H1 (cell line): Measurements from ENCODE around the gene ABCA1. TPM values are rescaled to one million over a fixed set of nuclear protein-coding genes. Genes with fewer than 3 reads are reported as not detected.

Experiments
- ATF2 ChIP-seq: IDR thresholded peaks from 2 replicates; pipeline ENCODE4 v1.6.1; 2012; ENCODE audit warnings: low read length, inconsistent platforms
- BACH1 ChIP-seq: IDR thresholded peaks from 2 replicates; pipeline ENCODE4 v1.6.1; 2012; ENCODE audit warnings: low read length, improper control_type of control experiment
- CHD1 ChIP-seq: IDR thresholded peaks from 2 replicates; pipeline ENCODE4 v1.6.1; 2012; ENCODE audit warnings: low read depth, low read length, improper control_type of control experiment
- EGR1 ChIP-seq: IDR thresholded peaks from 2 replicates; pipeline ENCODE4 v1.6.1; 2011; ENCODE audit warnings: low read depth, low read length, borderline replicate concordance
- JUN ChIP-seq: IDR thresholded peaks from 2 replicates; pipeline ENCODE4 v1.6.1; 2011; ENCODE audit warnings: low read depth, mild to moderate bottlenecking, improper control_type of control experiment, low read length
- RXRA ChIP-seq: IDR thresholded peaks from 2 replicates; pipeline ENCODE4 v1.6.1; 2011; ENCODE audit warnings: low read depth, mild to moderate bottlenecking, low read length, moderate library complexity; ENCODE audit not compliant: insufficient read depth
- SP4 ChIP-seq: IDR thresholded peaks from 2 replicates; pipeline ENCODE4 v1.6.1; 2012; ENCODE audit warnings: low read length, inconsistent platforms
- SUZ12 ChIP-seq: fragments of 200-600 bp; sonication (generic); IDR thresholded peaks from 2 replicates; pipeline ENCODE4 v1.6.1; 2012; ENCODE audit warnings: mild to moderate bottlenecking, inconsistent platforms, low read length, moderate library complexity, mixed read lengths
- TAF1 ChIP-seq: IDR thresholded peaks from 2 replicates; pipeline ENCODE4 v1.6.1; 2011; ENCODE audit warnings: mild to moderate bottlenecking, low read depth, low read length
- TCF12 ChIP-seq: IDR thresholded peaks from 2 replicates; pipeline ENCODE4 v1.6.1; 2011; ENCODE audit warnings: low read depth, mild to moderate bottlenecking, low read length
- polyA plus RNA-seq, 7 experiments: library from polyadenylated mRNA; depleted of rRNA in 3 of 7; stranded (reverse) in 5 of 7; unstranded in 2 of 7; fragments of >200 nt in 5 of 7; fragments of 200-250 nt in 2 of 7; gene quantifications; 1 replicate in 5 of 7; 2 replicates in 1 of 7; 4 replicates in 1 of 7; pipeline versions ENCODE4 v1.2.1 to v1.2.3, GENCODE V29; 2011 to 2013; ENCODE audit warnings: missing spikeins in 2 of 7, mixed read lengths in 2 of 7
- total RNA-seq: library from RNA; stranded (reverse); fragmentation: NEBNext Ultra II Directional; extraction: Animal tissue kit (Norgen Biotek cat#: 25700); gene quantifications from 2 replicates; pipeline ENCODE4 v1.2.1, GENCODE V29; 2021
- TF ChIP-seq, protein P1 (sequence below): fragments of 300-600 bp; sonication (generic); IDR thresholded peaks from 2 replicates; pipeline ENCODE4 v1.7.1; 2012; ENCODE audit warnings: low read length, moderate library complexity, mild to moderate bottlenecking, inconsistent platforms; ENCODE audit not compliant: insufficient replicate concordance

Gene ABCA1
- total and polyA plus RNA-seq, 2 of the 8 experiments (the other 6 are each of a cell fraction or from before 2014, with no cell fraction given) = 6.9 to 7.8 TPM

GRCh38 chr9:104746798-104747197 is 181.2 kb downstream of the ABCA1 start (continued):
- TF ChIP-seq, protein P1, sequence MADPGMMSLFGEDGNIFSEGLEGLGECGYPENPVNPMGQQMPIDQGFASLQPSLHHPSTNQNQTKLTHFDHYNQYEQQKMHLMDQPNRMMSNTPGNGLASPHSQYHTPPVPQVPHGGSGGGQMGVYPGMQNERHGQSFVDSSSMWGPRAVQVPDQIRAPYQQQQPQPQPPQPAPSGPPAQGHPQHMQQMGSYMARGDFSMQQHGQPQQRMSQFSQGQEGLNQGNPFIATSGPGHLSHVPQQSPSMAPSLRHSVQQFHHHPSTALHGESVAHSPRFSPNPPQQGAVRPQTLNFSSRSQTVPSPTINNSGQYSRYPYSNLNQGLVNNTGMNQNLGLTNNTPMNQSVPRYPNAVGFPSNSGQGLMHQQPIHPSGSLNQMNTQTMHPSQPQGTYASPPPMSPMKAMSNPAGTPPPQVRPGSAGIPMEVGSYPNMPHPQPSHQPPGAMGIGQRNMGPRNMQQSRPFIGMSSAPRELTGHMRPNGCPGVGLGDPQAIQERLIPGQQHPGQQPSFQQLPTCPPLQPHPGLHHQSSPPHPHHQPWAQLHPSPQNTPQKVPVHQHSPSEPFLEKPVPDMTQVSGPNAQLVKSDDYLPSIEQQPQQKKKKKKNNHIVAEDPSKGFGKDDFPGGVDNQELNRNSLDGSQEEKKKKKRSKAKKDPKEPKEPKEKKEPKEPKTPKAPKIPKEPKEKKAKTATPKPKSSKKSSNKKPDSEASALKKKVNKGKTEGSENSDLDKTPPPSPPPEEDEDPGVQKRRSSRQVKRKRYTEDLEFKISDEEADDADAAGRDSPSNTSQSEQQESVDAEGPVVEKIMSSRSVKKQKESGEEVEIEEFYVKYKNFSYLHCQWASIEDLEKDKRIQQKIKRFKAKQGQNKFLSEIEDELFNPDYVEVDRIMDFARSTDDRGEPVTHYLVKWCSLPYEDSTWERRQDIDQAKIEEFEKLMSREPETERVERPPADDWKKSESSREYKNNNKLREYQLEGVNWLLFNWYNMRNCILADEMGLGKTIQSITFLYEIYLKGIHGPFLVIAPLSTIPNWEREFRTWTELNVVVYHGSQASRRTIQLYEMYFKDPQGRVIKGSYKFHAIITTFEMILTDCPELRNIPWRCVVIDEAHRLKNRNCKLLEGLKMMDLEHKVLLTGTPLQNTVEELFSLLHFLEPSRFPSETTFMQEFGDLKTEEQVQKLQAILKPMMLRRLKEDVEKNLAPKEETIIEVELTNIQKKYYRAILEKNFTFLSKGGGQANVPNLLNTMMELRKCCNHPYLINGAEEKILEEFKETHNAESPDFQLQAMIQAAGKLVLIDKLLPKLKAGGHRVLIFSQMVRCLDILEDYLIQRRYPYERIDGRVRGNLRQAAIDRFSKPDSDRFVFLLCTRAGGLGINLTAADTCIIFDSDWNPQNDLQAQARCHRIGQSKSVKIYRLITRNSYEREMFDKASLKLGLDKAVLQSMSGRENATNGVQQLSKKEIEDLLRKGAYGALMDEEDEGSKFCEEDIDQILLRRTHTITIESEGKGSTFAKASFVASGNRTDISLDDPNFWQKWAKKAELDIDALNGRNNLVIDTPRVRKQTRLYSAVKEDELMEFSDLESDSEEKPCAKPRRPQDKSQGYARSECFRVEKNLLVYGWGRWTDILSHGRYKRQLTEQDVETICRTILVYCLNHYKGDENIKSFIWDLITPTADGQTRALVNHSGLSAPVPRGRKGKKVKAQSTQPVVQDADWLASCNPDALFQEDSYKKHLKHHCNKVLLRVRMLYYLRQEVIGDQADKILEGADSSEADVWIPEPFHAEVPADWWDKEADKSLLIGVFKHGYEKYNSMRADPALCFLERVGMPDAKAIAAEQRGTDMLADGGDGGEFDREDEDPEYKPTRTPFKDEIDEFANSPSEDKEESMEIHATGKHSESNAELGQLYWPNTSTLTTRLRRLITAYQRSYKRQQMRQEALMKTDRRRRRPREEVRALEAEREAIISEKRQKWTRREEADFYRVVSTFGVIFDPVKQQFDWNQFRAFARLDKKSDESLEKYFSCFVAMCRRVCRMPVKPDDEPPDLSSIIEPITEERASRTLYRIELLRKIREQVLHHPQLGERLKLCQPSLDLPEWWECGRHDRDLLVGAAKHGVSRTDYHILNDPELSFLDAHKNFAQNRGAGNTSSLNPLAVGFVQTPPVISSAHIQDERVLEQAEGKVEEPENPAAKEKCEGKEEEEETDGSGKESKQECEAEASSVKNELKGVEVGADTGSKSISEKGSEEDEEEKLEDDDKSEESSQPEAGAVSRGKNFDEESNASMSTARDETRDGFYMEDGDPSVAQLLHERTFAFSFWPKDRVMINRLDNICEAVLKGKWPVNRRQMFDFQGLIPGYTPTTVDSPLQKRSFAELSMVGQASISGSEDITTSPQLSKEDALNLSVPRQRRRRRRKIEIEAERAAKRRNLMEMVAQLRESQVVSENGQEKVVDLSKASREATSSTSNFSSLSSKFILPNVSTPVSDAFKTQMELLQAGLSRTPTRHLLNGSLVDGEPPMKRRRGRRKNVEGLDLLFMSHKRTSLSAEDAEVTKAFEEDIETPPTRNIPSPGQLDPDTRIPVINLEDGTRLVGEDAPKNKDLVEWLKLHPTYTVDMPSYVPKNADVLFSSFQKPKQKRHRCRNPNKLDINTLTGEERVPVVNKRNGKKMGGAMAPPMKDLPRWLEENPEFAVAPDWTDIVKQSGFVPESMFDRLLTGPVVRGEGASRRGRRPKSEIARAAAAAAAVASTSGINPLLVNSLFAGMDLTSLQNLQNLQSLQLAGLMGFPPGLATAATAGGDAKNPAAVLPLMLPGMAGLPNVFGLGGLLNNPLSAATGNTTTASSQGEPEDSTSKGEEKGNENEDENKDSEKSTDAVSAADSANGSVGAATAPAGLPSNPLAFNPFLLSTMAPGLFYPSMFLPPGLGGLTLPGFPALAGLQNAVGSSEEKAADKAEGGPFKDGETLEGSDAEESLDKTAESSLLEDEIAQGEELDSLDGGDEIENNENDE = no peak
- TF ChIP-seq CHD1 = no peak
- TF ChIP-seq ATF2 = no peak
- no peak for TF ChIP-seq RXRA
- TF ChIP-seq SP4 = no peak
- no peak for TF ChIP-seq TCF12
- TF ChIP-seq JUN = no peak
- TF ChIP-seq SUZ12 = no peak
- TF ChIP-seq TAF1 = no peak
- no peak for TF ChIP-seq BACH1
- no peak for TF ChIP-seq EGR1
